CD4-positive, alpha-beta T cell treated with Interleukin-4 for 1 hour (primary cell): ENCODE measurements around the gene KRR1.

Experiments used
- DNase-seq, 2 donors: peaks; one replicate each; pipeline ENCODE4 v3.0.0-alpha.2; 2020 to 2022

KRR1 gene

DNA sequence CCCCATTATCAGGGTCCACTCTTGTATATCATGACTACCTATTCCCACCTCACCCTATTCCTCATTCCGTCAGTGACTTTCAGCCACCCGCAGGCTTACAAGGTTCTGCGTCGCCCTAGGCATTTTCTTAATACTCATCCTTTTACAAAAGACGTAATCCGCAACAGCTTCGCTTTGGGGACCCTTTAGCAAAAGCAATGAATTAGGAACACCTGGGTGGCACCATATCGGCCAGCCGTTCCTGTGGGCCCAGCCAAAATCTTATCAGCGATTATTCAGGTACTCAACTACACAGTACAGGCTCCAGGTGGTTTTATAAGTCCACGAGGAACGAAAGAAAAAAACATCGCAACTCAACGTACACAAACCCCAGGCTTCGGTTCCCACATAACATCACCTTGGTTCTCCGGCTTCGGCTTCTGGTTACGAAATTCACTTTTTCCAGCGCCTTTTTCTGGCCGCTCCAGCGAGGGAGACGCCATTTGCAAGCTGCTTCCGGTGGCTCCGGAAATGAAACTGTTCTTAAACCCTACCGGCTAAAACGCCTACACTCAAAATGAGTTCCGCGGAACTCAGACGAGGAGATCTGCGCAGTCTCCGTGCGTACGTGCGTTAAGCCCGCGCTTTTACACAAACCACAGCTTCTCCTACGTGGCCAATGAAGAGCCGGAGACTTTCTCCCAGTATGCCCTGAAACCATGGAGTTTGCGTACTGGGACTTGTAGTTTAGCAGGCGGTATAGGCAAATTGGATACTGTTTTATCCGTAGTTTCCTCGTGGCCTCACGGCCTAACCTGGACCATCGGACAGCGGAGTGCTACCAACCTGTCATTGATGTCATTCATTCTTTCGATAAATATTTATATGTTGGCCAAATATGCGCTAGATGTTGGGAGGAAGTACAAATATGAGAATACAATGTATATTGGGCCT is at the start of gene KRR1:
Gene KRR1 (minus strand): TSS at position 494 of the 933 bp plus-strand sequence. CDS start 12 bp downstream, at position 482.
- peak; percentile 95 for DNase-seq

DNA sequence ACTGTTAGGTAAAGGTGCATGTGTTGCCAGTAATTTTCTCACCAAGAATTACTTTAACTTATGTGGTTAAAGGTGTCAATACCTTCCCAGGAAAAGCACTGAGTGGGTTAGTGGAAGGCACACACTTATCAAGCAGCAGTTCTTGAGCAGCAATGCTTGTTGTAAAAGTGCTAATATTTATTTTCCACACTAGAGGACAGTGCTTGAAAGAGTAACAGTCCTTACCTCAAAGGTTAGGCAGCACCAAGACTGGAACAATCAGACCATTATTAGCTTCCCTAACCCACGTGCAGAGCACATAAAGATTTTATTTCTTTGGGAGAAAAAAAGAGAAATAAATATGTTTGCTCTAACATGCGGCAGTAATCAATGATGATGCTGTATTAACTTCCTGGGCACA is 48.8 kb upstream of the KRR1 start:
- no peak for DNase-seq

DNA sequence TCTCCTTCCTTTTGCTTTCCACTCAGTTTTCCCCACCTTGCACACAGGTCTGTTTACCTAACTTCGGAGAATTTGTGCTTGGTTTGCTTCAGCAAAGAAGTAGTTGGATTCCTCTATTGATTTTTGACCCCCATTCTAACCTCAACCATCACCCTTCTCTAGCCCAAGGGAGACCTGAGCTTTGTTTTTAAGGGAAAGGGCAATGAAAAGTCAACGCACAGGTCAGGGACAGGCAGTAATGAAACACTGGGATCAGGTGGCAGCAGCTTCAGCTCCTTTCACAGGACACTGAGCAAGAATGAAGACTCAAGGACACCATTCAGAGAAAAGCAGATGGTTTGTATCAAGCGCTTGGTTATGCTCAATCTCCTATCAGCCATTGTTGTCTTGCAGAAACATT is 46.9 kb upstream of the KRR1 start:
- DNase-seq = no peak

DNA sequence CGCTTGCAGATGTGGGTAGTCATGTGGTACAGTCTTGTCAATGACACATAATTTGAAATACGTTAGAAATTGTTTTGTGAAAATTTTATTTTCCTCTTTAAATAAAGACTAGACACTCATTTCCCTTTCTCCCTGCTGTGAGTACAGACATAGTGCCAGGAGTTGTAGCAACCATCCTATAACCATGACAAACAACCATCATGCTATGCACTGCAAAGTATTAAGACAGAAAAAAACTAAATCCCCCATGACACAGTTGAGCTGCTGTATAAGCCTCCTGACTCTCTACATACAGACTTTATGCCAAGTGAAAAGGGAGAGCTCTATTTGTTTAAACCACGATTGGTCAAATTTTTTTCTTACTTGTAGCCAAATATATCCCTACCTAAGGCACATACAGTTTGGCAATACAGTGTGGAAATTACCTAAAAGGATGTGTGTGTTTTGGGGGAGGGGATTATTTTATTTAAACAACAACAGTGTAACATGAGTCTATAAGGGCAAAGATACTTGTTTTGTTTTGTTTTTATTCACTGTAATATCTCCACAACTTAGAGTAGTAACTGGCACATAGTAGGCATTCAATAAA is 45.0 kb upstream of the KRR1 start:
- no peak for DNase-seq

DNA sequence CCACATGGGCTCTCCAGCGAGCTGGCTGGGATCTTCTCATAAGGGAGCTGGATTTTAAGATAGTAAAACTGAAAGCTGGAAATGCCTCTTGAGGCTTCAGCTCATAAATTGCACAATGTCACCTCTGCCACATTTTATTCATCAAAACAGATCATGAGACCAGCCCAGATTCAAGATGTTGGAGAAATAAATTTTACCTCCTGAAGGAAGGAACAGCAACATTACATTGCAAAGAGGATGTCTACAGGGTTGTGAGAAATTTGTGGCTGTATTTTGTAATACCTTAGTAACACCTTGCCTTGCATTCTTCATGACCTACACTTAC is 43.1 kb upstream of the KRR1 start:
- DNase-seq = no peak

DNA sequence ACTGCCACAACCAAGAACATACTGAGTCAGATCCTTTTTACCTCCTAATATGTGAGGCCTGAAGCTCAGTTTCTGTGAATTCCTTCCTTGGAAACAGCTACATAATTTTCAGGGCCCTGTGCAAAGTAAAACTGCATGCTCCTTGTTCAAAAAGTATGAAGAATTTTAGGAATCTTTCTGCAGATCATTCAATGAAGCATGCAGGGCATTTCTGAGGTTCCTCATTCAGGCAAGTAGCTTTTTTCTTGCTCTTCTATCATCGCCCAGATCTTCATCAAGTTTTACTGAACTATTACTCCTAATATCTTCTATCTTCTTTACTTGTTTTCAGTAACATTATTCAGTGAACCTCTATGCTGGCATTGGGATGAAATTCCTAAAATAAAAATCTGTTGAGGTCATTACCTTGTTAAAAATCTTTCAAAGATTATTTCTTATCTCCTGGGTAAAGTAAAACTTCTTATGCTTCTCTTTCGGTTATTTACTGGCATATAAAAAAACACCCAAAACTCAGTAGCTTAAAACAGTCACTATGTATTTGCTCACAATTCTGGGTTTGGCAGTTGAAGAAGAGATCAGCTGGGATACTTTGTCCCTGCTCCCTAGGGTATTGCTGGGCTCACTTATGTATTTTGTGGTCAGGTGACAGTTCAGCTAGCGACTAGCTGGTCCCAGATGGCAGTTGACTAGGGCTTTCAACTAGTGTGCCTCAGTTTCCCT is 42.6 kb upstream of the KRR1 start:
- DNase-seq = no peak

DNA sequence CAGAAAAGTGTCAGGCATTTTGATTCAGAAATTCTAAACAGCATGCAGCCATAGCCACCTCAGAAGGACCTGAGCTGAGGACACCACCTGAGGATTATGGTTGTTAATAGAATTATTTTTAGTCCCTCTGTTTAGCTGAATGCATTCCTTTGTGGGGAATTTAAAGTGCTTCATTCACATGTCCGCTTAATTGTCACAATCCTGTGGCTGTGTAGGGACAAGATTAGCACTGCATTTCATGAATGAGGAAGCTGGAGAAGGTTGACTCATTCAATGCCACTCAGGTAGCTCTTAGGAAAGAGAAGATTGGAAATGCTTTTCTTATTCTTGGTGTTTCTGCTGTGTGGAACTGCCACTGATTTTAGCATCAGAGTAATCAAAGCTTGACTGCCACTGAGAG is 42.0 kb upstream of the KRR1 start:
- DNase-seq = no peak

DNA sequence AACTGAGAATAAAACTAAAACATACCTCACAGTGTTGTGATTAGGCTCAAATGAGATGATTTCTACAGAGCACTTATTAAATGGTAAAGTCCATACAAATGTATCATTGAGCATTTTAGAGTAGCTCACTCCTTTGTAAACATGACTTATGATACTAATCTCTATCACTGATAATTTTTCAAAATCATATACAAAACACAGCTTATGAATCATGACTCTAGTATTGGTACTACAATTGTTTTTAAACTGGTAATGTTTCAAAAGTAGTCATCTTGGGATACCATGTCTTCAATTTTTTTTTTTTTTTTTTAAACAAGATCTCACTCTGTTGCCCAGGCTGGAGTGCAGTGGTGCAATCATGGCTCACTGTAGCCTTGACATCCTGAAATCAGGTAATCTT is 40.1 kb upstream of the KRR1 start:
- no peak for DNase-seq

DNA sequence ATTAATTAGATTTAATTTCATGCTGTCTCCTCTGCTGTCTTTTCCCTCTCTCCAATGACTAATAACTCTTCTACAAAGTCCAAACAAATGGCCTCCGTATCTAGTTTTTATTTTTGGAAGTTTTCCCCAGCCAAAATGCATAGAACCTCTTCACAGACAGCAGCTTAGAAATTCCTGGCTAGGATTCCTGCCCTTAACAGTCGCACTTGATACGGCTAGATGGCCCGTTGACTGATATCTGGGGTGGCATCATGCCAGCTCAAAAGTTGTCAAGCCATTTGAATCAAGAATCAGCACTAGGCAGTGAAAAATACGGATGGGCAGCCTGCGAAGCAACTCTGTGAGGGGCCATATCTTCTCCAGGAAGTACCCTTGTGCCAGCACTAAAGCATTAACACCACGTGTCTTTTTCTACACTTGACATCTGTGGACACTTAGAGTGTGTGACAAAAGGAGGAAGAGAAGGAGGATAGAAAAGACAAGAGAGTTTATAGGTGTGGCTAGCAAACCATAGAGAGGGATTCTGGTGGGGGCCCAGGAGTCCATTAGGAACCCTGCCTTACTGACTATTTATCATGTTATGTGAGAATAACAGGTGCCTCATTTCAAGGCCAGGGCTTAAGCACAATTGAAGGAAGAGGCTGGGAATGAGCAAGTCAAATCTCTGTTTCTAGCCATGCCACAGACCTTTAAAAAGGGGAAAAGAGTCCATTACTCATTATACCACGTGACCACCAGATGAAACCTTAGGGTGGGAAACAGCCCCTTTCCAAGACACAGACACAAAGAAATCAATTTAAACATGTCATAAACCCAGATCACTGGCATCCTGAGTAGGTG is 39.2 kb upstream of the KRR1 start:
- DNase-seq = no peak

DNA sequence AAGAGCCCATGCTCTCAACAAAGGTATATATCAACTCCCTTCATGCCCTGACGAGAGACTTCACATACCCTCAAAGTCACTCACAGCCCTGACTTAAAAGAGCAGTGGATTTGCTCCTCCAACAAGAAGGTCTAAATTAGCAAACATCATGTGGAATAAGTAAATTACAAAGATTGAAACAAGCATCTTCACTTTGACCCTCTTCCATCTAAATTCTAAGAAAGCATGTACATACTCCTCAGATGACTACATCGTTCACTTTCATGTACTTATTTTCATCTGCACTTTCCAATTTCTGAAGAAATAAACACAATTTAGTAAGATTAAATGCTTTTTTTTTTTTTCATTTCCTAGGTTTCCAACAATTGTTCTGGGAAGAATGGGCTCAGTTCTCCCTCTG is 38.6 kb upstream of the KRR1 start:
- no peak for DNase-seq

DNA sequence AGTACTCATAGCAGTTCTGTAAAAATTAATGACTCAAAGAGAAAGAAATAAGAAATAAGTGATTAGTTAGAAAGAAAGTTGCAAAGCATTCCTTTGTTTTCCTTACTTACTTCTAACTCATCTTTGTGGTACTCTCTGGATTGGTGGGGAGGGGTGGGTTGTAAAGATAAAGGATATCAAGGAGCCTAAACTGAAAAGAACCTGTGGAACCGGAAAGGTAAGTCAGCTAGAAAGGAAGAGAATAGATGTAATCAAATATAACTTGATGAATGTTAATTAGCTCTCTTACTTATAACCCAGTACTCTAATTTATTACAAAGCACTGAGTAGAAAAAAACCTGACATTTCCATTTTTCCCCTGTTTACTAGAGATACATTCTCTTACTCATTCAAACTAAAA is 37.5 kb upstream of the KRR1 start:
- no peak for DNase-seq

DNA sequence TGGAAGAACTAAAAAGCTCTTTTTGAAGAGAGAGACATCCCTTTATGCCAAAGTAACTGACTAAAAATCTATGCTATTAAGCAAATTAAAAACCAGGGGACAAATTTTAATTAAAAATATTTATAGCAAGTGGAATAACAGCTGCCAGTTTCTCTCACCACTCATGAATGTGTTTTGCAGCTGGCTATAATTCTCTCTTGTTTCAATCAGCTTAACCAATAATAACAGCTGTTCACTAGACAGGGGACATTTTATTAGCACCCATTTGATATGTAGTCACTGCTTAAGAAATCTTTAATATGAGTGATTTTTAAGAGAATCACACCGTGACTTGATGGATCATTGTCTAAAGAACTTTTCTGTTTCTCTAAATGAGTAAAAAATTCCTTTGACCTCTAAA is 34.2 kb upstream of the KRR1 start:
- DNase-seq = no peak

DNA sequence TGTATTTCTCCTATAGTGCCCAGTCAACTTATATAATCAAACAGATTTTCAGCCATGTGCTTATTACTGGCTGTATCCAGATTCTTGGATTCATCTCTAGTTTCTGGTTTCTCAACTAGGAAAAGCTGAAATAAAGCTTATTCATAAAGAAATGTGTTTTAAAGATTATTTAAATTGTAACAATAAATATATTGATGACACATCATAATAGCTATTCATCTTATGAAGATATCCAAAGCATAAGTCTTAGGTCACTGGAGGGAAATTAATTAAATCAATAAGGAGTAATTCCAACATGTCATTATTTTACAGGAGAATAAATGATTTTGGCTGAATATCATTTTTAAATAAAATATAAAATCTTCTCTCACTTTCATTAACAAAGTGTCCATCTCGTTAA is 32.1 kb upstream of the KRR1 start:
- DNase-seq = no peak

DNA sequence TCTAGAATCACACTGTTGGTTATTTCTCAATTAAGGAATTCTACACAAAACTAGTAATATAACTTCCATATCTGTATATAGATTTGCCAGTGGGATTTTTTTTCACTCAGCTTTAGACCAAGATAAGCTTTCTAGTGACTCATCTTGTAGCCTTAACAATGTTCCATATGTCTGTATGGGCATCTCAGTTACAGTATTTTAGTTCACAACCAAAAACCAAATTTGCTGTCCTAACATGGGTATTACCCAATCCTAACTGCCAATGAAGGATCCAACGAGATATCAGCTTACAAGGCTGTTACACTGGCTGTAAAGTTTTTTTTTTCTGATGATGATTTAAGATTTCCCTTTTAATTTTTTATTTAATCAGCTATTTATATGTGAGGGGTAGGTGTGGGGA is 31.5 kb upstream of the KRR1 start:
- no peak for DNase-seq

DNA sequence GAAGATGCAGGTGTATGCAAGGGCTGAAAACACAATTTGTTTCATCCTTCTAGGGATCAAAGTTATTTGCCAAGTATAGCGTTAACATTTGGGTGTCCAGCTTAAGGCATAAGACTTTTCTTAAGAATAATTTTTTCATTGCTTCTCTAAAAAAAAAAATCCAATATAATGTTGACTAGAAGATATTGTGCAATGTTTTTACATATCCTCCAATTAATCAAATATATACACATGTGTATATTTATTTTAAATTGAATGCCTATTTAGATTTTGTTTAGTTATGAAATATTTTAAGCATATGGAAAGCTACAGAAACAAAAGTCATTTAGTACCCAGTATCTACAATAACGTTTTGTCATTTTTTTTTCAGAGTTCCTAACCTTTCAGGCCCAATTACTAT is 28.5 kb upstream of the KRR1 start:
- DNase-seq = no peak

DNA sequence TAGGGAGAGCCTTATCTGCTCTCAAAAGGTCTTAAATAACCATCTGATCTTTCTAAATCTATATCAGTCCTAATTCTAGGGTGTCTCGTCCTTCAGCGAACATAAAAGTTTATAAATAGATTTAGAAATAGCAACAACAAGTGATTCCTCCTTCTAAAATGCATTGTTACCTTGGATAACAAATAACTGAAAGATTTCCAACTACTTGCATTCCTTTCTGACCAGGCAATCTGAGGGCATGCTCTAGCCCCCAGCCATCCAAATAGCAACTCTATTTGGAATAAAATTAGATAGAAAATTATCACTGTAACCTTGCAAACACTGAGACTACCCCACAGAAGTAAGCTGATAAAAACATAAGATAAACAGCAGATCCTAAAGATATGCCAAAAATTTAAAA is 21.8 kb upstream of the KRR1 start:
- no peak for DNase-seq

DNA sequence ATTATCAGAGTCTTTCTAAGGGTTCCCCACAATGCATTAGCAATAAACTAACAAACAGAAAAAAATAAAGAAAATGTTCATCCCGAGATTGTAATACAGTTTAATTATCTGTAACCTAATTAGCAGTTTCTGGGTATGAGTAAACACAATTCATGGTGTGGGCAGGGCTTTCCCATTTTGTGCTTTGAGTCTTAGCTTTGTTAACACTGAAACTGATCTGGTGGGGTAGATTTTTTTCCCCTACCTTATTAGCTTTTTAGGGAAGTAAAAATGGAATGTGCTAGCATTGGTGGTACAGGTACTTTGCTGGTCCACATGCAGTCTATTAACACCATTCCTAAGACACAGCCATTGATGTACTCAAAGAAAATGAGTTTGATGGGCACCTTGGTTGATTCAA is 18.4 kb upstream of the KRR1 start:
- no peak for DNase-seq

DNA sequence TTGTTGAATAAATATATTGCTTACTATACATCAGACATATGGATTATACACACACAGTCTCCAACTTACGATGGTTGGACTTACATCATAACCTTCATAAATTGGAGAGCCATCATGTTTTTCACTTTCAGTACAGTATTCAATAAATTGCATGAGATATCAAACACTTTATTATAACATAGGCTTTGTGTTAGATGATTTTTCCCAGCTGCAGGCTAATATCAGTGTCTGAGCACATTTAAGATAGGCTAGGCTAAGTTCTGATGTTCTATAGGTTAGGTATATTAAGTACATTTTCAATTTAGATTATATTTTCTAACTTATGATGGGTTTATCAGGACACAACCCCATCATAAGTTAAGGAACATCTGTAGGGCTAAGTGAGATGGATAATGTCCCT is 17.9 kb upstream of the KRR1 start:
- no peak for DNase-seq

DNA sequence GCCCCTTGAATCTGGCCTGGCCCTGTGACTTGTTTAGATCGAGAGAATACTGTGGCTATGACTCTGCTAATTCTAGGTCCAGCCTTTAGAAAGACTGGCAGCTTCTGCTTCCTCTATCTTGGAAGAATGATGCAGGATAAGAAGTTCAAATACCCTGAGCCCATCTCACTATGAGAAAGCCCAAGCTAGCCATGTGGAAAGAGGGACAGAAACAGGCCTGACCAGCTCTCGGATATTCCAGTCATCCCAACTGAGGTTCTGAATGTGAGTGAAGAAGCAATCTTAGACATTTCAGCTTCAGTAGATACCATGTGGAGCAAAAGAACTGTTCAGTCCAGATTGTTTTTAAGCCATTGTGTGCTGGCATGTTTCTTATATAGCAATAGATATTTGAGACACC is 17.3 kb upstream of the KRR1 start:
- no peak for DNase-seq

DNA sequence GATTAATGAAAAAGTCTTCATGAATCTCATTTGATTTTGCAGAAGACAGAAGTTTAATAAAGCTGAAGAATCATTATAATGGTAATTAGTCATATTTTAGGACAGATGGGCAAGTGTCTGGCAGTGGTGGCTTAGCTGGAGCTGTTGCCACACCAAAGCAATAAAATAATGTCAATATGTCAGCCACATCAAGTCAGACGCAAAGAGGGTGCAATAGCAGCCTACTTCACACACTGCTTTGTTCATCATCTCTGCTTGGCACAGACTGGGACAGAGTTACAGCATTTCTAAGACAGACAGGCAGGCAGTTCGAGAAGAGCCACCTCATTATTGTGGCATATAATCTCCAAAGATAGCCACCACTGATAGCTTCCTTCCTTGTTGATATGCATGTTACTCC is 16.9 kb upstream of the KRR1 start:
- DNase-seq = no peak

DNA sequence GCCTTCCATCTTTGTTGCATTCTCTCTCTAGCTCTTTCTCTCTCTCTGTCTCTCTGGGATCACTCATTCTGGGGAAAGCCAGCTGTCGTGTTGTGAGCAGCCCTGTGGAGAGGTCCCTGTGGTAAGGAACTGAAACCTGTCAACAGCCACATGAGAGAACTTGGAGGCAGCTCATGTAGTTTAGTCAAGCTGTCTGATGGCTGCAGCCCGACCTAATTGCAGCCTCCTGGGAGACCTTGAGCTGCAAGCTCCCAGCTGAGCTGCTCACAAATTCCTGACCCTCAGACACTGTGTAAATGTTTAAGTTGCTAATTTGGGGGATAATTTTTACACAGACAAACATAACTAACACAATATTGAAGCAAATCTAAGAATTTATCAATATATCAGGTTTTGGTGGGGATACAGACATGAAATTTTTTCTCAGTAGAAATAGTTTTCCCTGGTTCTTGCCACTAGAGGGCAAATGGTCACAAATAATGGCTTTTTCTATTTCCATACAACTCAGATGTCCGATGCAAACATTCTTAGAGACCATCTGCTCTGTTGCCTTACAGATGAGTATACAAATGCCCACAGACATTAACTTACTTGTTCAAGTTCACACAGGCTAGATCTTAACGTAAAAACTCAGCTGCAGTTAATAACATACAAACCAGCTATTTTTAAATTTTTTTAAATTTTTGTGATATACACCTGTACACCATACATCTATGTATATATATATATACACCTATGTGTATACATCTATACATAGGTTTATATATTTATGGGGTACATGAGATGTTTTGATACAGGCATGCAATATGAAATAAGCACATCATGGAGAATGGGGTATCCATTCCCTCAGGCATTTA is 15.5 kb upstream of the KRR1 start:
- peak; percentile 11 to 56 for DNase-seq

DNA sequence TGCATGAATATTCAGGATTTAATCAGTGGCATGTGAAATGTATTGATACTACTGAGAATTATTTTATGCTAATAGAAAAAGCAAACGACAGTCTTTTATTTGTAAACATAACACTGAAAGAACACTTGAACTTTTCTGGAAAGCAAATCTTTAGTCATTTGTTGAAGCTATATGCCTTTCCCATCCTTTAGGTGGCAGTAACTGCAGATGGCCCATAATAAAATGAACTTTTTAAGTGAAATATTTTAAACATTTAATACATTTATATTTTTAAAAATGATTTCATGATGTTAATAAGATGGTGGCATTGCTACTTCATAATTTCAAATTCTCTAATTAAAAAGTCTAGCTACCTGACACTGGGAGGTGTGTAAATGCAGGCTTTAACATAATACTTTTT is 13.9 kb upstream of the KRR1 start:
- DNase-seq = no peak
